ENCODE measurements around the gene AUTS2. TPM values are rescaled to one million over a fixed set of nuclear protein-coding genes. Genes with fewer than 3 reads are reported as not detected.

Gene AUTS2
- polyA plus RNA-seq, 1 donor, result 80.7 TPM

DNA sequence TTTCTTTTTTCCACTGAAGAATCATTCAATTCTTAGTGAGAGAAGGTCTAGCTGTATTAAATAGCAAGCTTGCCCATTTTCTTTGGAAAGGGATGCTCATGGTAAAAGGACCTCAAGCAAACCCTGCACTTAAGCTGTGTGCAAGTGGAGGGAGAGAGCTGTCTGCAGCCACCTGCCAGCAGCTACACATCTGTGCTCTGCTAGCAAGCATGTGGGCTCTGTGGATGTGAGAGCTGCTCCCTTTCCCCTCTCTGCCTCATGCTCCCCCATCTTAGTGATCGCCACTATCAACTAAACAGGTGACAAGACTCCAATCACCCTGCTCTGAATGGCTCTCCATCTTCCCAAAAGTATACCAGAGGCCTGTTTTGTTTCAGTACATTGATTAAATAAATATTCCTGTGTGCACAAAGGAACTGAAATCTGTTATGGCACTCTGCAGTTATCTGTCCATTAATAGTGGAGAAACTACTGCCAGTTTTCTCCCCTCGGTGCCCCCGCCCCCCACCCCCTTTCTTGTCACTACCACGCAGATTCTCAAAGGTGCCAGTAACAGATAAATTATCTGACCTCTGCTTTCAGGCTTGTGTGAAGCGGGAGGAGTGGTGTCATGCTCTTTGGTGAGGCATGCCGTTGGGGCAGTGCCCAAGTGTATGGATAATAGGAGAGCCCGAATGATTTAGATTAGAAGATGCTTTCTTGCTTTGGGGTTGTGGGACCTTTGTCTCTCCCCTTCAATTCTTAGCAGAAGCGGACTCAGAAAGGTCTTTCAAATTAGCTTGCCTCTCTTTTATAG is 26.4 kb downstream of the AUTS2 start:
- DNase-seq (ENCODE audit: low read depth), result no peak

DNA sequence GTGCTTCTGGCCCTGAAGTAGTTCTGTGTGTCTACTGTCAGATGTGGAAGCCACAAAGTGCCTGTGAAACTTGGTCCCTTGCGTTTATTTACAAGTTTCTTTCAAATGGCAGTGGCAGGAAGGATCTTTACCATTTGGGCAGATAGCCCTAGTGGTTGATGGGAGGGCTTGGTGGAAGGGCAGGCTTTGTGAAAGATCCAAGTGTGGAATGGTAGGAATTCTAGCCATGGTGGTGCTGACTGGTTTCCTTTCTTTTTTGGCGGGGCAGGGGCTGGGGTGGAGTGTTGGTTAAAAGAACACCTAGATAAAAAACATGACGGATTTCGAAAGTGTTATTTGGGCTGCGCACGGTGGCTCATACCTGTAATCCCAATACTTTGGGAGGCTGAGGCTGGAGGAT is 27.0 kb downstream of the AUTS2 start:
- DNase-seq (ENCODE audit: low read depth), result no peak

DNA sequence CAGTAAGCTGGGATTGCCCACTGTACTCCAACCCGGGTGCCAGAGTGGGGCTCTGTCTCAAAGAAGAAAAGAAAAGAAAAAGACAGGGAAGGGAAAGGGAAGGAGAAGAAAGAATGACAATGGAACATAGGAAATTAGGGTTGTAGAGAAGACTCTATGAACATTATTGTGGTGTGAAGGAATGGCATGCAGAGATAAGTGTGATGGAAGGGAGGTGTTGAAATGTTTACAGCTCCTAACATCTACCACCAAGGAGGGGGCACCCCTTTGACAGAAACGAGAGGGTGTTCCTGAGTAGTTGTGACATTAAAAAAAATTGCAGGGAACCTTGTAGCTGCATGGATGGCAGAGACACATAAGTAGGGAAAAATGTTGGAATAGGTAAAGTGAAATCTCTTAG is 27.5 kb downstream of the AUTS2 start:
- DNase-seq (ENCODE audit: low read depth), result no peak

DNA sequence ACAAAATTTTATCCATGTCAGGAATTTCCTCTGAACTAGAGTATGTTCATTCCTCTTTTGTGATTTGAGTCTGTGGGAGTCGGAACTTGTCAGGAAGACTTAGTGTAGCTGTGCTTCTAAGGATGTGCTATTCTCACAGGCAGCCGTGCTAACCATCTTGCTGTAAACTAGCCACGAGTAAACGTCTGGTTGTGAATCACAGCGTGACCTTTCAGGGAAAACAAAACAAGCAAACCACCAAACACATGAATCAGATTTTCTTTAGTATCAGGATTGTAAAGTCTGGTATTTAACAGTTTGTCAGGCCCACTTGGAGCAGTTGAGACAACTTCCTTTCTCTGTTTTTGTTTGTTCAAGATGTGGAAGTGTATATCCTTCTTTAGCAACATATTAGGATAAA is 32.0 kb downstream of the AUTS2 start:
- no peak for DNase-seq (ENCODE audit: low read depth)

DNA sequence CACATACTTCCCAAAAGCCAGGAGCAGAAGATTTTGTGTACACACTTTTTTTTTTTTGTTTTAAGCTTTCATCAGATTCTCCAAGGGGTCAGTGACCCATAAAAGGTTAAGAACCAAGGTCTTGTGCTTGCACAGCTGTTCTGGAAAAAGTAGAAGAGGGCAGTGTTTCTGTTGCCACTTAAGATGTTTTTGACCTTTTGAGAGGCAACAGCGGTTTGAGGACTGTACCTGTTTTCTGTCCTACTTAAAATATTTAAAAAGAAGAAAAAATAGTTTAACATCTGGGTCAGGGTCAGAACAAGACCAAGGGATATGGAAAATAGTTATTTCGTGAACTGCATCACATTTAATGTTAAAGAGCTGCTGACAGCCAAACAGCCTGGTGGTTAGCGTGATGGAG is 32.9 kb downstream of the AUTS2 start:
- DNase-seq (ENCODE audit: low read depth), result no peak

DNA sequence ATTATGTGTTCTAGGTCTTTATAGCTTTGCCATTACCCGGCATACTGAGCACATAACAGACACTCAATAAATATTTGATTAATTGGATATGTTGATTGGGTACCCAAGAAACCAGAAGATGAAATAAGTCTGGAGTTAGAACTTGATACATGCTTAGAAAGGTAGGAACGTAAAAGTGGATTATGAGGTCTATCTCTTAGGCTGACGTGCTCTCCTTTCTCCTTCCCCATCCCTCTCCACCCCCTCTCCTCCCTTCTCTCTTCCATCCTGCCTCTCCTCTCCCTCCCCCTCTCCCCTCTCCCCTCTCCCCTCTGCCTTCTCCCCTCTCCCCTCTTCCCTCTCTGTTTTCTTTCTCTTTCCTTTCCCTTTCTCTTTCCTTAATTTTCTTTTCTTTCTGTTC is 34.0 kb downstream of the AUTS2 start:
- no peak for DNase-seq (ENCODE audit: low read depth)

DNA sequence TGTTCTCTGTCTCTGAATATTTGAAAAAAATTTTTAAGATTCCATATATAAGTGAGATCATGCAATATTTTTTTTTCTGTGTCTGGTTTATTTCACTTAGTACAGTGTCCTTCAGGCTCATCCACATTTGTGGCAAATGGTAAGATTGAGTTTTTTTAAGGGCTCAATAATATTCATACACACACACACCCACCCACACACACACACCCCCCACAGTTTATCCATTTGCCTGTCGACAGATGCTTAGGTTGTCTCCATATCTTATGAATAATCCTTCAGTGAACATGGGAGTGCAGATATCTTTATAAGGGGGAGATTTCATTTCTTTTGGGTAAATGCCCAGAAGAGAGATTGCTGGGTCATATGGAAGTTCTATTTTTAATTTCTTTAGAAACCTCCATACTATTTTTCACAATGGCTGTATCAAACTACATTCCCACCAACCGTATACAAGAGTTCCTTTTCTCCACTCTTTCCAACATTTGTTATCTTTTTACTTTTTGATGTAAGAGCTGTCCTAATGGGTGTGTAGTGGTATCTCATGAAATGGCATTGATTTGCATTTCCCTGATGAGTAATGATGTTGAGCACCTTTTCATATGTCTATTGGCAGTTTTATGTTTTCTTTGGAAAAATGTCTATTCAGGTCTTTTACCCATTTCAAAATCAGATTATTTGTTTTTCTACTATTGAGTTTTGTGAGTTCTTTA is 35.0 kb downstream of the AUTS2 start:
- no peak for DNase-seq (ENCODE audit: low read depth)

DNA sequence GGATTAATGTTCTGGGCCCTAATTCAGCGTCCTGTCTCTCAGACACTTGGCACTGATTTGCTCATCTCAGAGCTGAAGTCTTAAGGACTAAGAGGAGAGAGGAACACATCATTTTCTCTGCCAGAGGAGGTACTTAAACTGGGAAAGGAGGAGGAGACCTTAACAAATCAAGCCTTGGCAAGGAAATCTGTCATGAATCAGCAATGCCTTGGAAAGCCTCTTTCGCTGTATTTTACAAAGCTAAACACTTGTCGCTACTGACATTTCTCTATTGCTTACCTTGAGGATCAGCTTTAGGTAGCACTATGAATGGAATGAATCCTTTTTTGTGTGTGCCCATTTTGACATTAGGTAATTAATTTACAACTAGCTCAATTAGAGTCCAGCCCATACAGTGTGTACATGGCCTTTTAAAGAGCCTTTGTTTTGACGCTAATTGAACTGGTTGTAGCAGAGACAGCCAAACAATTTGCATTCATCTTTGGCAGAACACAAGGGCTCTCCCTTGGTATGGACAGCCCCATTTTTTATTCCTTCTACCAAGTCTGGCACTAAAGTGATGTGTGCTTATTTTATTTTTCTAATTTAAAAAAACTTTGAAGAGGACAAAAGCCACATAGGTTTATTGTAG is 37.4 kb downstream of the AUTS2 start:
- DNase-seq (ENCODE audit: low read depth), result no peak

DNA sequence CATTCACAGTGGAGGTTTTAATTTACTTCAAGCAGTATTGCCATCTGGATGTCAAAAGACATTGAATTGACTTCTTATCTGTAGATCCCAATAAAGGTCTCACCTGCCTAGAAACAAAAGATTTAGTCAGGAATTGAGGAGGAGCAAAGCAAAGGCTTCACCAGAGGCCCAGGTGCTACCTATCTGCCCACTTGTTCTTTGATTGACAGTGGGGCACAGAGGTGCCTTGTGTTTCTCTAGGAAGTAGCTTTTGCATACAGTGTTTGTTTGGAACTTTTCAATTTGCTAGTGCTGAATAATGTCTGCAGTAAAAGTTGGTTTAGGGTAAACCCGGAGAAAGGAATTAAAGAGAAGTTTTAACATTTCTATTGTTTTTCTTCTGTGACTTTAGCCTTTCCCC is 40.4 kb downstream of the AUTS2 start:
- no peak for DNase-seq (ENCODE audit: low read depth)

DNA sequence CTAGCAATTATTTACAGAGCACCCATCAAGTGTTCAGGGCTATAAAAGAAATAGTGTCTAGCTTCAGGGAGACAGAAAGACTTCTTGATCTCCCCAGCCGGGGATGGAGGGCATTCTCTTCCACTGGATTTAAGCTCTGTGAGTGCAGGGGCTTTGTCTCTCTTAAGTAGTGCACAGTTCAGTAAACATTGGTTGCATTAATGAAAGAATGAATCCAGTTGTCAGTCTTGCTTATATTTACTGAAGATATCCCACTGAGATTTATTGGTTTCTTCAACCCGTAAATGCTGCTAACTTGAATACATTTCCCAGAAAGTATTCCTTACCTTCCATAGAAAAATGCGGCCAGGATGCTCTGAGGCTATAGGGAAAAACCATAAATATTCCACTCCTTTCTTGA is 41.9 kb downstream of the AUTS2 start:
- DNase-seq (ENCODE audit: low read depth), result no peak

DNA sequence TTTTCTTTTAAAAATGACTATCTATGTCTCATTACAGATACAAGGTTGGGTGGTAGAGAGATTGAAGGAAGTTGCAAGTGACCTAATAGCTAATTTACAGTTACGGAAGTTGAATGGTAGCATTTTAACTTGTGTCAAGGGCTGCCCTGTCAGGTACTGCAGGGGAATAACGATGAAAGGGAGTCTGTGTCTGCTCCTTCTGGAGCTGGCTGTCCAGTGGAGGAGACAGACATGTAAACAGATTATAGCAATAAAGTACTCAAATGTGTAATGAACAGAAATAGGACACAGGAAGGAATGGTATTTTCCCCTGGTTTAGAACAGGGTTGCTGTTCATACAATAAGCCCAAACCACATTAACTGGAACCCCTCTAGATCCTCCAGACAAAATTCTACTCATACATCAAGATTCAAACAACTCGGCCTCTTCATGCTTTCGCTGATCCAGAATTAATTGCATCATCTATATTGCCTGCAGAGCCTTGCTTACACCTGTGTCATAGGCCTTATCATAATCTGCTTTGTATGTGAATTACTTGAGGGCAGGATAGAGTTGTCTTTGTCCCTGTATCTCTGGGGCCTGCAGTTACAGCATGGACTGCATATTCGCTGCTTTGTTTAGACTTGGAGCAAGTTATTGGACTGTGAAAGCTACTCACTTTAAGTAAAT is 42.8 kb downstream of the AUTS2 start:
- no peak for DNase-seq (ENCODE audit: low read depth)

DNA sequence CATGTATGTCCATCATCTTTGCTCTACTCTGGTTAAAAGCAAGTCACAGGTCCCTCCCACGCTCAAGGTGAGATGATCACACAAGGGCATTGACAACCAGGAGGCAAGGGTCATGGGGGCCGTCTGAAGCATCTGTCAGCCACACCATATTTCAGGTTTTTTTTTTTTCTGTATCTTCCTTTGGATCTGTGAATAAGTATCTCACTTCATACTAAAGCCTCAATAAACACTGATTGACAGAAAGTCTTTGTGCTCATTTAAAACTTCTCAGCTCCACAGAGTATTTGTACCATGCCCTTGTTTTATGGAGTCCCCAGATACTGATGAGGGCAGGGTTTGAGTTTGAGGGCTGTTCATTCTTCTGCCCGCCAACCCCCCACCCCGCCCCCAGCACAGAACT is 45.0 kb downstream of the AUTS2 start:
- DNase-seq (ENCODE audit: low read depth), result no peak

DNA sequence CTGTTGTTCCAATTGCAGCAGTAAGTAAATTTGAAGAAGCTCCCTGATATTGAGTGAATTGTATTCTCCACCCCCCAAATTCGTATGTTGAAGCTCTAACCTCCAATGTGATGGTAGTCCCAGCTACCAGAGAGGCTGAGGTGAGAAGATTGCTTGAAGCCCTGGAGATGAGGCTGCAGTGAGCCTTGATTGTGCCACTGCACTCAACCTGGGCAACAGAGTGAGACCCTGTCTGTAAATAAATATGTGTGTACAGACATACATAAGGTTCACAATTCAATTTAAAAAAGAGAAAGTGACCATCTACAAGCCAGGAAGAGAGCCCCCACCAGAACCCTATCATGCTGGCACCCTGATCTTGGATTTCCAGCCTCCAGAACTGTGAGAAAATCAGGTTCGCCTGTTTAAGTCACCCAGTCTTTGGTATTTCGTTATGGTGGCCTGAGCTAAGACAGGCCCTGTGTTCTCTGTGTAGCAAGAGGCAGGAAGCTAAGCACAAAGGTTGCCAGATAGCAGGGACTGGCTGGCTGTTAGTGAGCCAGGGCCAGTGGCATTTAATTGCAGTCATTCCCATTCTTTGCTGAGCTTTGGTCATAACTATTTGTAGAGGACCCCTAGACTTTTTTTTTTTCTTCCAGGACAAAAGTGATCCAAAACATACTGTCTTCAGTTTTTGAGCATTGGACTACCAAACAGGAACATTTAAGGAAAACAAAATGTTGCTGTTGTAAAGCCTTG is 45.6 kb downstream of the AUTS2 start:
- no peak for DNase-seq (ENCODE audit: low read depth)

DNA sequence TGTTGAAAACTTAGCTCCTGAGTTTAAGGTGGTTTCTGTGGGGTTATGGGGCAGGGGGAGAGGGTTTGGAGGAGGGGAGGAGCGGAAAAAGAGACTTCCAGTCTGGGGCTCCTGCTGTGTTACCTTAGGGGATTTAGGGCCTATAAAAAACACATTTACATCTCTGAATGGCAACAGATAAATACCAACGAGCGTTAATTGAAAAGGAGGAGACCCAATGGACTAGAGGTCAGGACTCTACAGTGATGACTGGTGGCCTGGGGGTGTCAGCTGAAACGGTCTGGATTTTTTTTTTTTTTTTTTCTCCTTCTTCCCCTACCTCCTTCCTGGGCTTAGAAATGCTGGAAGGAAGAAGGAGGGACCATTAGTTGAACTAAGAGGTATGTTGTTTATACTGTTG is 47.4 kb downstream of the AUTS2 start:
- no peak for DNase-seq (ENCODE audit: low read depth)

DNA sequence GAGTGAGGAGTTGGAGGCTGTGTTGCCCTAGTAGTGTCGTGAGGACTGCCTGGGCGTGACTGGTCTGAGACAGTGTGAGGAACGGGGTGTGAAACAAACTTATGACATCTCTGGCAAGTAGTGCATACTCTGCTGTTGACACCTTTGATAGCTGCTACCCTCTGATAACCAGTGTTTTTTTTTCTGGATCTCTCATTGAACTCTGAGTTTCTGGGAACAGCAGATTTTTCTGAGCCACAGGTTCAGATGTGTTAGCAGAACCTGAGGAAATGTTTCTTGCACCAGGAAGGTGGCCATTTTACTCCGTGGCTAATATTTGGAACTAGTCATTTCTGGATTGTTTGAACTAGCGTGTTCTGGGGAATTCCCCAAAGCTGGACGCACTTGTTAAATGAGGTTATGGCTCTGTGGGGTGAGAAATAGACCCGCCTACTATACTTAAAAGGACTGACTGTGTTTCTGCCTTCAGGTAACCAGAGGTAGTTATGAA is 52.9 kb downstream of the AUTS2 start:
- no peak for DNase-seq (ENCODE audit: low read depth)

DNA sequence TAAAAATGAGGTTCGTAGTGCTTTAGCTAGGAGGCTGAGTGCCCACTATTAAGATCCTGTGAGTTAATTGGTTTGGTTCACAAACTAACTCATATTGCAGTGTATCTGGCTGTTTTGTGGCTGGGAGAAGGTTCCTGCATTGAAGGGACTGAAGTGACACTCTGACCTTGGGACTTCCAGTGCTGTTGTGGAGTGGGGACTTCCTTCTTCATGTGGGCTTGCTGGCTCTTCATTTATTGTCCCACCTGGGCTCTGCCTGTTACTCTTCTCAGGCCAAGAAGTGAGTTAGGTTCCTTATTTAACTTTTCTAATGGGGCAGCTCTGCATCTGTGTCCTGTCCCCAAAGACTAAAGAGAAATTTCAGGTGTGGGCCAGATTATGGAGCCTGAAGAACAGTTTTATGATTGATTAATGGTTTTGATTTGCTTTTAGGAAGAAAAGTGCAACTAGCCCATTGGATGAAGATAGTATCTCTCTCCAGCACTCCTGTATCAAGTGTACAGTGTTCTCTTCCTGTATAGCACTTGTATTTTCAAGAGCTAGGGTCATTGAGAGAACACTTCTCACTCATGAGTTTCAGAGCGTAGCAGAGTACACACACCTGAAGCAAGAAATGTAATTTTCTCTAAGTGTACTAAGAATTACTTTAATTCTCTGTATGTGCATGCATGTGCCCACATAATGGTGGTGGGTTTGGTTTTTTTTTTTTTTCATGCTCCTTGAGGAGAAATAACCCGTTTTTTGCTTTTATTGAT is 54.8 kb downstream of the AUTS2 start:
- no peak for DNase-seq (ENCODE audit: low read depth)

DNA sequence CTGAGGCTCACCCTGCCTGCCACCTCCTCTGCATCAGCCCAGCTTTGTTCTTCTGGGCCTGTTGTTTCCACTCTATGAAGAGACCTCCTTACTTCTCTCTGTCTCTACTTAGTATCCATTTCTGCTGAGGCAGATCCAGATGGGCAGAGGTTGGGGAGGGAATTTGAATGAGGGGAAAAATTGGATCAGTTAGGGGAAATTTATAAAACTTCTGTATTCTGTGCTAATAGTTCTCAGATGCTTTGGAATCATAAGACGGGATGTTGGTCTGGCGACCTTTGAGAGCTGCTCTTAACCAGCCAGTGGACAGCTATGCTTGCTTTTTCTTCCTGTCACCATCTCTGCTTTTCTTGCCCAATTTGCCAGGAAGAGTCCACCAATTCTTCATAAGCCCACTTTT is 55.5 kb downstream of the AUTS2 start:
- no peak for DNase-seq (ENCODE audit: low read depth)

DNA sequence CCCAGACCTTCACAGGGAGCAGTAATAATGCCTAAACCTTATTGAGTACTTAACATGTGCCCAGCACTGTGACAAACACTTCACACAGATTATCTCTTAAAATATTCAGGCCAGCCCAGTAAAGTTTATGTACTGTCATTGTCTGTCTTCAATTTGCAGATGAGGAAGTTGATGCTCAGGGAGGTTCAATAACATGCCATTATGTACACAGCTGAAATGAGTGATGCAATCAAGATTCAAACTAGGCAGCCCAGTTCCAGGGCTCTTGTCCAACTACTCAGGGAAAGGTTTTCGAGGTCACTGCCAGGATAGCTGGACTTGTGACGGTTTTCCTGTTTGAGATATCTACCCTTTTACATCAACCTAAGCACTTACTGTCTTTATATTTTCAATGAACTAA is 56.1 kb downstream of the AUTS2 start:
- DNase-seq (ENCODE audit: low read depth), result no peak

DNA sequence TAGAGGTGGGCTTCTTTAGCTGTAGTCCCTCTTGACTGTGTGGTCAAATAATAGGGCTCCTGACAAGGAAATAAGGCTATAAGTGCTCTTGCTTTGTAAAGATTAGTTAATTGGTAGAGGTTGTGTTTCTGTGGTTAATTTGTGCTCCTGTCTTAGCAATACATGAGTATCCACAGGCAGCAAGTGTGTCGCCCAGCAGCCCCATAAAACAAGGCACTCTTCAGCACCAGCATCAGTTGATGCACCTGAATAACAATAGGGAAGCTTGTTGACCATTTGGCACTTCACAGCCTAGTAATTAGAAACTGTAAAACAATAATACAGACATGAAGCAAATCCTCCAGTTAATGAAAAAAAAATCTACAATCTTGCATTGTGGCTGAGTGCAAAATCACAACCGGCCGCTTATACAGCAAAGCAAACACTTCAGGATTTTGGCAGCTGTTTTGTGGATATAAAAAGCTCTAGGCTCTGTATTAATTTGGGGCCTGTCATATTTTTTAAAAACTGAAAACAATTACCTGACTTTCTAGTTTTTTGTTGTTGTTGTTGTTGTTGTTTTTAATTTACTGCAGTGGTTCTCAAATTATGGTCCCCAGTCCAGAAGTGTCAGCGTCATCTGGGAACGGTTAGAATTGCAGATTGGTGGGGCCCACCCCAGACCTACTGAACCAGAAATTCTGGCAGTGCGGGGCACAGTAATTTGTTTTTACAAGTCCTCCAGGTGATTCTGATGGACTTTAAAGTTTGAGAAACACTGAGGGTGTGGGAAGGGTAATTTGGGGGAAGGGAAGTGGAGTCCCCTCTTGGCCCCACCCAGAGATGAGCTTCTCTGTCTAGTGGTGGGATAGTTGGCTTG is 56.8 kb downstream of the AUTS2 start:
- DNase-seq (ENCODE audit: low read depth), result no peak

DNA sequence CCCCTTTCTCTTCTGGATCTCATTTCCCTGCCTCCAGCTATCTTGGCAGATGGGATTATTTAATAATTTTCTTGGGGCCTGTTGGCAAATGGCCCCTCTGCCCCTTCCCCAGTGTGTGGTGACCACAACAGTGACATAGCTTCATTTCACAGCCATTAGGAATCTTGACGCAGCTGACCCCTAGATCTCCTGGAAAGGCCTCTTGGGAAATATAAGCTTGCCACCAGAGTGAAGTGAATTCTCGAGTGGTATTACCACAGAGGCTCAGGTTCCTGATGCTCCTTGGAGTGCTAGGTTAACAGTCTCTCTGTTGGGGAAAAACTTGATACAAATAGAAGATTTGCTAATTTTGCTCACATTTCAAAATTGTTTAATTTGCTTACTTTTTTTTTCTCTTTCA is 57.8 kb downstream of the AUTS2 start:
- no peak for DNase-seq (ENCODE audit: low read depth)

All from forelimb muscle (tissue), 1 donor.